ENCODE measurements around the gene MAP2K2. TPM values are rescaled to one million over a fixed set of nuclear protein-coding genes. Genes with fewer than 3 reads are reported as not detected.

MAP2K2 gene
- total and polyA plus RNA-seq, 12 donors, result 81.5 to 369 (median 145) TPM

- Histone ChIP-seq H3K27me3 (no peaks in the 10 kb centered on the region), H3K4me3 (no peak overlapping the region), H3K9me3 (replicated peaks in 1 of 3) (no peaks in the 10 kb centered on the region), H3K36me3 (replicated peaks in 1 of 2) (no peaks in the 10 kb centered on the region), H3K27ac (no peak overlapping the region), H3K4me1 (replicated peaks in 1 of 2) (peaks cover 0 to 9% of the 10 kb centered on the region in 2 donors)
- TF ChIP-seq CTCF (IDR thresholded peaks at IDR 0.05) (no peak), POLR2A (IDR thresholded peaks at IDR 0.05) (no peak)
- intact Hi-C loops (cut with DNase I), result no loop called here
- WGBS, 4 donors, result 42 to 67% (median 57%) methylated on average over 9 of the region's 9 CpGs
- peak in 1 of 7 donors; percentile 29 for DNase-seq
These were observed 48.5 kb downstream of the MAP2K2 start for GRCh38 chr19:4075373-4075772.

- no peak for DNase-seq
- H3K4me1 ChIP-seq (replicated peaks in 1 of 2), result peaks cover 0 to 9% of the 10 kb centered on the region in 2 donors
- 83 to 98% (median 93%) methylated on average over 3 of the region's 3 CpGs for WGBS, 4 donors
- no peaks in the 10 kb centered on the region for H3K9me3 ChIP-seq (replicated peaks in 1 of 3)
- H3K27ac ChIP-seq, result no peak overlapping the region
- TF ChIP-seq POLR2A (IDR thresholded peaks at IDR 0.05), result no peak
- TF ChIP-seq CTCF (IDR thresholded peaks at IDR 0.05), result no peak
- no peak overlapping the region for H3K4me3 ChIP-seq
- intact Hi-C loops (cut with DNase I), result loop anchor here in 1 of 2 donors (5.0 kb wide), 1 partner anchor 51 kb away; the partner anchor contains the start of gene MAP2K2
- H3K27me3 ChIP-seq, result no peaks in the 10 kb centered on the region
- no peaks in the 10 kb centered on the region for H3K36me3 ChIP-seq (replicated peaks in 1 of 2)
These were observed 52.3 kb downstream of the MAP2K2 start for GRCh38 chr19:4071610-4072009.

GRCh38 chr19:4069331-4069959, 54.5 kb downstream of the MAP2K2 start:
- H3K27ac ChIP-seq, result no peak overlapping the region
- no peak for TF ChIP-seq POLR2A (IDR thresholded peaks at IDR 0.05)
- TF ChIP-seq CTCF (IDR thresholded peaks at IDR 0.05), result no peak
- intact Hi-C loops (cut with DNase I), result no loop called here
- H3K27me3 ChIP-seq, result no peaks in the 10 kb centered on the region
- H3K9me3 ChIP-seq (replicated peaks in 1 of 3), result no peaks in the 10 kb centered on the region
- no peak overlapping the region for H3K4me3 ChIP-seq
- H3K4me1 ChIP-seq (replicated peaks in 1 of 2), result peaks cover 0 to 9% of the 10 kb centered on the region in 2 donors
- WGBS, 4 donors, result 49 to 62% (median 57%) methylated on average over 11 to 12 of the region's 12 CpGs
- peak in 4 of 7 donors; percentile 48 to 62 (median 56) for DNase-seq
- no peaks in the 10 kb centered on the region for H3K36me3 ChIP-seq (replicated peaks in 1 of 2)

GRCh38 chr19:4068047-4068966, 55.6 kb downstream of the MAP2K2 start:
- intact Hi-C loops (cut with DNase I), result no loop called here
- no peaks in the 10 kb centered on the region for H3K36me3 ChIP-seq (replicated peaks in 1 of 2)
- no peak for DNase-seq
- no peaks in the 10 kb centered on the region for H3K9me3 ChIP-seq (replicated peaks in 1 of 3)
- TF ChIP-seq CTCF (IDR thresholded peaks at IDR 0.05), result no peak
- 23 to 24% (median 23%) methylated on average over 29 to 31 of the region's 31 CpGs for WGBS, 4 donors
- peak overlapping the region in 2 of 4 donors; percentile 58 to 99 for H3K4me3 ChIP-seq
- no peaks in the 10 kb centered on the region for H3K27me3 ChIP-seq
- peaks cover 9 to 19% of the 10 kb centered on the region in 2 donors for H3K4me1 ChIP-seq (replicated peaks in 1 of 2)
- peak overlapping the region in 4 of 5 donors; percentile 86 to 98 (median 90) for H3K27ac ChIP-seq

Measured in adrenal gland (tissue), 12 donors.